Tibial nerve (tissue), 3 donors: ENCODE results near the gene SMARCAD1.

Experiments used
- POLR2A ChIP-seq, 2 donors: fragments of 450-650 bp; IDR thresholded peaks; one replicate each; pipeline ENCODE4 v1.6.1; 2017; ENCODE audit warnings: antibody characterized with exemption in 2 of 2, mild to moderate bottlenecking in 2 of 2, moderate library complexity in 2 of 2
- TF ChIP-seq, protein P1 (sequence below), 5 experiments: fragments of 200-600 bp in 3 of 5; fragments of 450-650 bp in 2 of 5; sonication (generic) in 3 of 5; IDR thresholded peaks; one replicate each; pipeline ENCODE4 v1.5.1; 2016 to 2019; ENCODE audit warnings: antibody characterized with exemption in 5 of 5, mild to moderate bottlenecking in 3 of 5, moderate library complexity in 2 of 5

DNA sequence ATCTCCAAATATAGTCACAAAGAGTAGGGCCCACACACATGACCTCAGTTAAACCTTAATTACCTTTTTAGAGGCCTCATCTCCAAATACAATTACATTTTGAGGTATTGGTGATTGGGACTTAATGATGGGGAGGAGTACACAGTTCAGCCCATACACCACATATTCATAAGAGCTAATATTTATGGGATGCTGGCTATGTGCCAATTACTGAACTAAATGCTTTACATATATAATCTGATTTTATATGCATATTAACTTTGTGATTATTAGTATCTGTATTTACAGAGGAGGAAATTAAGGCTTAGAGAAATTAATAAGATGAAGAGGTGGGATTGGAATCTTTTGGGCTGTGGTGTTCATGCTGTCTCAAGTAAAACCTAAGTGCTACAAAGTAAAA is 17.8 kb downstream of the SMARCAD1 start:
- TF ChIP-seq POLR2A (IDR thresholded peaks at IDR 0.05): no peak
- TF ChIP-seq, protein P1, sequence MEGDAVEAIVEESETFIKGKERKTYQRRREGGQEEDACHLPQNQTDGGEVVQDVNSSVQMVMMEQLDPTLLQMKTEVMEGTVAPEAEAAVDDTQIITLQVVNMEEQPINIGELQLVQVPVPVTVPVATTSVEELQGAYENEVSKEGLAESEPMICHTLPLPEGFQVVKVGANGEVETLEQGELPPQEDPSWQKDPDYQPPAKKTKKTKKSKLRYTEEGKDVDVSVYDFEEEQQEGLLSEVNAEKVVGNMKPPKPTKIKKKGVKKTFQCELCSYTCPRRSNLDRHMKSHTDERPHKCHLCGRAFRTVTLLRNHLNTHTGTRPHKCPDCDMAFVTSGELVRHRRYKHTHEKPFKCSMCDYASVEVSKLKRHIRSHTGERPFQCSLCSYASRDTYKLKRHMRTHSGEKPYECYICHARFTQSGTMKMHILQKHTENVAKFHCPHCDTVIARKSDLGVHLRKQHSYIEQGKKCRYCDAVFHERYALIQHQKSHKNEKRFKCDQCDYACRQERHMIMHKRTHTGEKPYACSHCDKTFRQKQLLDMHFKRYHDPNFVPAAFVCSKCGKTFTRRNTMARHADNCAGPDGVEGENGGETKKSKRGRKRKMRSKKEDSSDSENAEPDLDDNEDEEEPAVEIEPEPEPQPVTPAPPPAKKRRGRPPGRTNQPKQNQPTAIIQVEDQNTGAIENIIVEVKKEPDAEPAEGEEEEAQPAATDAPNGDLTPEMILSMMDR (IDR thresholded peaks at IDR 0.05): no peak
